GM19351 (cell line): ENCODE measurements around the gene NOP16.

Experiments used
- ATAC-seq: cut with Tn5 transposase; IDR thresholded peaks from one replicate; pipeline ENCODE4 v1.9.1; 2021; ENCODE audit warnings: mild to moderate bottlenecking, moderate library complexity; ENCODE audit not compliant: unreplicated experiment

NOP16 gene, protein sequence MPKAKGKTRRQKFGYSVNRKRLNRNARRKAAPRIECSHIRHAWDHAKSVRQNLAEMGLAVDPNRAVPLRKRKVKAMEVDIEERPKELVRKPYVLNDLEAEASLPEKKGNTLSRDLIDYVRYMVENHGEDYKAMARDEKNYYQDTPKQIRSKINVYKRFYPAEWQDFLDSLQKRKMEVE

DNA sequence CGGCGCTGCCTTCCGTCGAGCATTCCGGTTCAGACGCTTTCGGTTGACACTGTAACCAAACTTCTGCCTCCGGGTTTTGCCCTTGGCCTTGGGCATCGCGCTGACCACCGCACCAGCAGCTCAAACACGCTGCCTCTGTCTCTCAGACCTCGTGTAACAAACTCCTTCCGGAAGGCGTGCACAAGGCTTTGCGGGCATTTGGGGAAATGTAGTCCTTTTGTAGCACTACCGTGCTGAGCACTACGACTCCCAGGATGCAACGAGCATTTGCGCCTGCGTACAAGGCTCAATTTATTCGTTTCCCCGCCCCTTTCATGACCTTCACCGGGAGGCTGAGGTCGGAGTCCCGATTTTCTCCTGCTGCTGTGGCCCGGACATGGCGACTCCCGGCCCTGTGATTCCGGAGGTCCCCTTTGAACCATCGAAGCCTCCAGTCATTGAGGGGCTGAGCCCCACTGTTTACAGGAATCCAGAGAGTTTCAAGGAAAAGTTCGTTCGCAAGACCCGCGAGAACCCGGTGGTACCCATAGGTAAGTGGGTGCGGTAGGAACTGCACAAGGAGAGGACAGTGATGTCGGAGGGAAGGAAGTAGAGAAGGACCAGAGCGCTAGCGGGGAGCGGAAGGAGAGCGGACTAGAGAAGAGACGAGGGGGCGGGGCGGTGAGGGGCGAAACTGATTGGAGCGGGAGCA lies at the start of gene NOP16, which contains the start of gene HIGD2A:
NOP16 (minus strand) TSS at position 155 of the 691 bp plus-strand sequence; CDS start at position 96, 59 bp downstream.
HIGD2A (plus strand) TSS at position 308 of the 691 bp plus-strand sequence; CDS start at position 377, 69 bp downstream.
- peak; percentile 87 for ATAC-seq

DNA sequence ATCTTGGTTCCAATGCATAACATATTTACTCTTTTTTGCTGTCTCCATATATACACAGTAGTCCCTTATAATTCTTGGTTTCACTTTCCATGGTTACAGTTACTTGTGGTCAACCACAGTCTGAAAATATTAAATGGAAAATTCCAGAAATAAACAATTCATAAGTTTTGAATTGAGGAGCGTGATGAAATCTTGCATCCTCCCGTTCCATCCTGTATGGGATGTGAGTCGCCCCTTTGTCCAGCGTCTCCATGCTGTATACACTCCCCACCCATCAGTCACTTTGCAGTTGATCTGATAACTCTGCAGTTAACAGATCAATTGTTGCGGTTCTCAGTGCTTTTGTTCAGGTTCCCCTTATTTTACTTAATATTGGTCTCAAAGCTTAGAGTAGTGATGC lies 48.3 kb upstream of the NOP16 start:
- ATAC-seq: peak; percentile 47

DNA sequence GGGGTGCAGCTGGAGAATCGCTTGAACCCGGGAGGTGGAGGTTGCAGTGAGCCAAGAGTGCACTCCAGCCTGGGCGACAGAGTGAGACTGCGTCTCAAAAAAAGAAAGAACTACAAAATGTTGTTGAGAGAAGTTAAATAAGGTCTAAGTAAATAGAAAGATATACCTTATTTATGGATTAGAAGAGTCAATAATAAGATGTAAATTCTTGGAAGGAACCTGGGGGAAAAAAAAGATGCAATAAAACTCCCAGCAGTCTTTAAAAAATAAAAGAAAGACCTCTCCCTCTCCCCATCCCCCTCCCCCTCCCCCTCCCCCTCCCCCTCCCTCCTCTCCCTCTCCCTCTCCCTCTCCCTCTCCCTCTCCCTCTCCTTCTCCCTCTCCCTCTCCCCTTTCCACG lies 44.3 kb upstream of the NOP16 start:
- no peak for ATAC-seq

- ATAC-seq: no peak
These were observed 41.6 kb upstream of the NOP16 start for GRCh38 chr5:176429972-176430371.

DNA sequence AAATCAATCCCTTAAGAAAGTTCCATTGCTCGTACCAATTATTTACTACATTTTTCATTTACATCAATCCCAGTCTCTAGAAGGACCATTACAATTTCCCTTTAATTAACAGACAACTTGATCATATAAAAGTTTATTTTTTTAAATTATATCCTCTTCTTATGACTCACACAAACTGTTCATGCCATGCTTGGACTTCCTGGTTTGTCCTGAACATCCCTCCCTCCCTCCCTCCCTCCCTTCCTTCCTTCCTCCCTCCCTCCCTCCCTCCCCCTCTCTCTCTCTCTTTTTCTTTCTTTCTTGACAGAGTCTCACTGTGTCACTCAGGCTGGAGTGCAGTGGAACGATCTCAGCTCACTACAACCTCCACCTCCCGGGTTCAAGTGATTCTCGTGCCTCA lies 39.6 kb upstream of the NOP16 start:
- ATAC-seq: no peak

GRCh38 chr5:176426876-176427275 lies 38.5 kb upstream of the NOP16 start:
- ATAC-seq: no peak

GRCh38 chr5:176425791-176426190 lies 37.4 kb upstream of the NOP16 start:
- ATAC-seq: no peak

GRCh38 chr5:176425138-176425537 lies 36.7 kb upstream of the NOP16 start:
- no peak for ATAC-seq

DNA sequence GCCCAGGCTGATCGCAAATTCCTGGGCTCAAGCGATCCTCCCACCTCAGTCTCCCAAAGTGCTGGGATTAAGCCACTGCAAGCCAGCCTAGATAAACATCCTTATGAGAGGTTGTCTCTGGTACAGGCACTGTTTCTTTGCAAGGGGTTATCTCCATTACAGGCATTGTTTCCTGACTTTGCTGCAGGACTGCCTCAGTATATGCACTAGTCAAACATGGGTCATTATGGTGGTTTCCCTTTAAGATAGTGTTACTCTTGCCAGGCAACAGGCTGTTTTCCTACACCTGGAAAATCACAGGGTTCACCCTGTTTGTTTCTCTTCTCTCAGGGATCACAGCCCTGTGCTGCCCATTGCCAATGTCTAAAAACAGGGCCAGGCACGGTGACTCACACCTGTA lies 35.8 kb upstream of the NOP16 start:
- no peak for ATAC-seq

DNA sequence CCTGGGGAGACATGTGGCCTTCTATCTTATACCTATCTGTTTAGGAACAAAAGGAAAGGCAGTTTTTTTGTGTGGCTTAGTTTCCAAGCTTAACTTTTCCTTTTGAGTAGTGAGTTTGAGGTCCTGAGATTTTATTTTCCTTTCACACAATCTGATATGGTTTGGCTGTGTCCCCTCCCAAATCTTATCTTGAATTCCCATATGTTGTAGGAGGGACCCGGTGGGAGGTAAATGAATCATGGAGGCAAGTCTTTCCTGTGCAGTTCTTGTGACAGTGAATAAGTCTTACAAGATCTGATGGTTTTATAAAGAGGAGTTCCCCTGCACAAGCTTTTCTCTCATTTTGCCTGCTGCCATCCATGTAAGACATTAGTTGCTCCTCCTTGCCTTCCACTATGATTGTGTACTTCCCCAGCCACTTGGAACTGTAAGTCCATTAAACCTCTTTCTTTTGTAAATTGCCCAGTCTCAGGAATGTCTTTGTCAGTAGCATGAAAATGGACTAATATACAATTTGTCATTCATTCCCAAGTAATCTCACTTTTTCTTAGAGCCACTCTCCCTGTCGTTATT lies 32.7 kb upstream of the NOP16 start:
- no peak for ATAC-seq

GRCh38 chr5:176420086-176420485 lies 31.7 kb upstream of the NOP16 start:
- ATAC-seq: no peak

DNA sequence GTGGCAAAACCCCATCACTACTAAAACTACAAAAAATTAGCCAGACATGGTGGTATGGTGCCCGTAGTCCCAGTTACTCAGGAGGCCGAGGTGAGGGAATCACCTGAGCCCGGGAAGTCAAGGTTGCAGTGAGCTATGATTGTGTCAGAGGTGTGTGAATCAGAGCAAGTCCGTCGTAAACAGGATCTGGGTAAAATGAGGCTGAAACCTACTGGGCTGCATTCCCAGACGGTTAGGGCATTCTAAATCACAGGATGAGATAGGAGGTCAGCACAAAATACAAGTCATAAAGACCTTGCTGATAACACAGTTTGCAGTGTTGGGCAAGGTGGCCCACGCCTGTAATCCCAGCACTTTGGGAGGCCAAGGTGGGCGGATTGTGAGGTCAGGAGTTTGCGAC lies 29.9 kb upstream of the NOP16 start:
- ATAC-seq: no peak

DNA sequence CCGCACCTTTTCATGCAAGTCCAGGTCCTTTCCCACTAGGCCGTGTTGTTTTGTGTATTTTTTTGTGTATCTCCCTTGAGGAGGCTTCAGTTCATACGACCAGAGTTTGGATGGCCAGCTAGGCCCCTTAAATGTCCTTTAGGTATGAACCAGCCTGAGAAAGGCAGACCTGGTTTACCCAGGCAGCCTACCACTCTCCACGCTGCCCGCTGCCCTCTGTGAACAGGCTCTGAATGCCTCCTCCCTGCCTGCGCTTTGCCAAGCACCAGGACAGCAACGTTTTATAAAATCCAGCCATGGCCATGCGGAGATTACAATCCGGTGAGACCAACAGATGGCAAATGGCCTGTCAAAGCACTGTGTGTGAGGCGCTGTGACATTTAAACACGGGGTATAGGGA lies 28.6 kb upstream of the NOP16 start:
- no peak for ATAC-seq

GRCh38 chr5:176415952-176416924 lies 27.8 kb upstream of the NOP16 start, which contains the start of gene CLTB:
TSS of gene CLTB (minus strand) at chr5:176416539. CDS start at chr5:176416363, 176 bp downstream.
- ATAC-seq: peak; percentile 97

DNA sequence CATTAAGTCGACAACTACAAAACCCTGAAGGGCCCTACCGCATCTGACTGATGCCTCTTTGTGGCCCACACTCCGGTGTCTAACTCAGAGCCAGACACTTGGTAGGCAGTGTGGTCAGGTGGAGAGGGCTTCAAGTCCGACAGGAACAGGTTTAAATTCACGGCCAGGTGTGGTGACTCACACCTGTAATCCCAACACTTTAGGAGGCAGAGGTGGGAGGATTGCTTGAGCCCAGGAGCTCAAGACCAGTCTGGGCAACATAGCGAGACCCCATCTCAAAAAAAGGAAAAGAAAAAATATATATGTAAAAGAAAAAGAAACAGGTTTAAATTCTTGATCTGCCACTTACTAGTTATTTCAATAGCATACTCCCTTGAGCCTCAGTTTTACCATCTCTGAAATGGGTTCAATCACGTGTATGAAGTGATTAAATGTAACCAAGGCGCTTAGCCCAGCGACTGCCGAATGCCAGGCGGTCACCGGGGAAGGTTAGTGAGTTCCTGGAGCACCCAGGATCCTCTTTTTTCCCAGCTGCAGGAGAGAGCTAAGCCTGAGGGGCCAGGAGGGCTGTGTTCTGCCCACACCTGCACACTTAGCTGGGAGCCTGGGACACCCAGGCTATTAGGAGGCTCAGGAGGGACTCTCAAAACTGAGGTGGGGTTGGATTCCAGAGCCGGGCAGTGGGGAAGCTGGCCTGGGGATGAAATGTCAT lies 27.0 kb upstream of the NOP16 start:
- ATAC-seq: peak; percentile 1

DNA sequence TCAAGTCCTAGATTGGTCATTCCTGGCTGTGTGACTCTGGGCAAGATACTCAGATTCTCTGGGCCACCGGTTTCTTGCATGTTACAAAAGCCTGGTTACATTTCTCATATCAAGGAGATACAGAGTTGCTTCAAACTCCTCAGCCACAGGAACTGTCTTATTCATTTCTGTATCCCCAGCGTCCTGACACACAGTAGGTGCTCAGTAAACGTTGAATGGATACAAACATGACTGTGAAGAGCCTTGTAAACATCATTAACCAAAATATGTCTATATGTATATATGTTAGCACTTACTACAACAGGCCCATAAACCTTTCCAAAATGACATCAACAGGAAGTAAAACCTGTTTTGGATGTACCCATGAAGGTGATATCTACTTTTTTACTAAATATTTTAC lies 26.3 kb upstream of the NOP16 start:
- no peak for ATAC-seq

DNA sequence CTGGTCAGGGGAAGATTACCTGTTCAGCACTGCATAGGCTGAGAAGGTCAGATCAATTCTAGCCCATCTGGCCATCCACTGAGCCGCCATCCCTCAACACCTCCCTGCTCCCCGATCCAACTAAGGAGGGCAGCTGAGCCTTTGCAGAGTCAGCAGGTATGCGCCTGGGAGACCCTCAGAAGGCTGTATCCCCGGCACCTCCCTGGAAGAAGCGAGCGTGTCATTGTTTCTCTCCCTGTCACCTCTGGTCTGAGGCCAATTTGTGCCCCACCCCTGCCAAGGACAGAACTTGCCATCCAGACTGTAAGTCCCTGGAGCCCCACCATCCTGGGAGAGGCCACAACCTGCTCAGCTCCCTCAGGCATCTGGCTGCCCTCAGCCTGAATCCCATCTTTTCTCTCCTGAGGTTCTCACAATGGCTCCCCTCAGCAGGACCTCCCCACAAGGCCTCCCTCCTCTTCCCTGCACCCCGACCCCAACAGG lies 25.4 kb upstream of the NOP16 start:
- ATAC-seq: no peak

DNA sequence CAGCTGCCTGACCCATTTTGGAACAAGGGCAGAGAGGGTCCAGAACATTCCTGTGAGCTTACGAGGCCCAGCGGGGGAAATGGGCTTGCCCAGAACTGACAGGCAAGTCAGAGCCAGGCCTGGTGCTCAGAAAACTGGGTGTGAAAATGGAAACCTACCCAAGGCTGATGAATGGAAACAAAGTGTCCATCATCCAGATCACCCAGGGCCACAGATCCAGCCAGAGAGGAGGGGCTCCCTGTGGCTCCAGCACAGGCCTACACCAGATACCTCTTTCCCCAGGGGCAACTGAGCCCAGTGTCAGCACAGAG lies 24.8 kb upstream of the NOP16 start:
- ATAC-seq: no peak

- no peak for ATAC-seq
These were observed 24.3 kb upstream of the NOP16 start for GRCh38 chr5:176412517-176413254.
